ENCODE measurements around the gene NUMA1. TPM values are rescaled to one million over a fixed set of nuclear protein-coding genes. Genes with fewer than 3 reads are reported as not detected.

NUMA1 gene
- total and polyA plus RNA-seq, 9 of the 15 experiments (the other 6 are each of a cell fraction or from before 2014, with no cell fraction given): 4.1 to 104 (median 51.2) TPM

DNA sequence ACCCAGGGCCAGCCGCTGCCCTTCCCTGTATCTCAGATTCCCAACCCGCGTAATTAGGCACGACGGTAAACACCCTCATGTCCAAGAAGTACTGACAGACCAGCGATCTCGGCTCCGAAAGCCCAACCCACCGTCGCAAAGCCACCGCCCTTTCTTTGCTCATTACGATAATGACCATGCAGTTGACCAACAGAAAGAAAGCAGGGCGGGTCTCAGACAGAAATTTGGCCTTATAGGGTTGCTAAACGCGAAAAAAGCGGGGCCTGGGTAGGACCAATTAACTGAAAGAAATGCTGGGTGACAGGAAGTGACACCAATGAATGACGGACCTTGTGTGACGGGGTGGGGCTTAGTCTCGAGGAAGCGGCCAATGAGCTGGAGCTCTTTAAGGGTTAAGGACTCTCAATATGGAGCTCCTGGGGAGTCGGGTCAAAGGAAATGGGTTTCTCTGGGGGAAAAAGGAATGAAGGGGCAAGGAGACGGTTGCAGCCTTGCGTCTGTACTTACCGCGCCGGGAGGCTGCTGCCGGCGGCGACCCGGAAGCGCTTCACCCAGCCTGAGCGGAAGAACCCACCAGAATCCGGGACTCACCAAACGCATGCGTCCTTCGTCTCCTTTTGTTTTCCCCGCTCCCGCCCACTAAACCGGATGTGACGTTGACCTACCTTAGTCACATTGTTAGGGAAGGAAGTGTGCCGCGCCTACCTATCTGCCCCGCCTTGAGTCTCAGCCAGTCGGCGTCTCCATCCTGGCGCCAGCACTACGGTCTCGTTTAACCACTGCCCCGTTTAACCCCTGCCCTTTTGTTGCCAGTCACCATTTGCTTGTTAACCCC is 32.0 kb upstream of the NUMA1 start, which contains the start of gene ANAPC15 (continued):
- peak; percentile 3; the same call in 1 of the 2 replicates for TF ChIP-seq BRD4 (IDR thresholded peaks at IDR 0.05)

DNA sequence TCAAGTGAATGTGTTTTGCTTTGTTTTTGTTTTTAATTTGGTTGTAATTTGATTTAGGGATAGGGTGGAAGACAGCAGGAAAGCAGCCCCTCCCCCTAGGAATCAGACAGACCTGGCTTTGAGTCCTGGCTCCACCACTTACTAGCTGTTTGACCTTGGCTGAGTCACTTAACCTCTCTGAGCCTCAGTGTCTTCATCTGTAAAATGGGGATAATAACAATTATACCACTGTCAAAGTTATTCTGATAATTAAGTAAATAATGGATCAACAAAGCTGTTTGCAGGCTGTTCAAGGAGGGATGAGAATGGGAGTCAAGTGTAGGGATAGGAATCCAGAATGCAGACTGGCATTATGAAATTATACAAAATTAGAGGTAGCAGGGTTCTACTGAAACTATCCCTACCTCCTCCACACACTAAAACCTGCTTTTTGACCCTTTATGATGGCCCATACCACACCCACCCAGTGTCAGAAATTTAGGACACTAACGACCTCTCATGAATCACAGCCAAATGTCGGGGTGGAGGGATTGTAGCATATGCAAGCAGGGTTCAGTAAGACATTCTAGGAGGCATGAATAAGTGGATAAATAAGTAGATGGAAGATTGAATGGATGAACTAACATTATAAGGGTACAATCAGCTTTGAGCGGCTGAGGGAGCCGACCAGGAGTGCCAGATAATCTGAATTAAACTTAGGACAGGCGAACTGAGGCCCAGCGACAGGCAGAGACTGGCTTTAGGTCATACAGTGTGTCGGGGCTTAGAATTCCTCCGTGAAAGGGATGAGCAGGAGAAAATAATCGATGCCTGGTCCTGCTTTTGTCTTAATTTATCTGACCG is 31.2 kb upstream of the NUMA1 start:
- ATAC-seq: no peak; the same call in 2 of the 3 replicates
- intact Hi-C loops (cut with micrococcal nuclease): loop anchor here (1.0 kb wide), 1 partner anchor 31 kb away; the partner anchor contains the start of genes LRRC51 and NUMA1
- in situ Hi-C loops (cut with MboI): no loop called here
- Histone ChIP-seq H3K4me1 (replicated peaks in 1 of 2; ENCODE audit: control insufficient read depth in 2 of 2, insufficient read depth in 2 of 2, low read length in 2 of 2) (peaks cover 0 to 24% of the 10 kb centered on the region in 2 experiments), H3K79me2 (ENCODE audit: control insufficient read depth, insufficient read depth, low read length) (peaks cover 3% of the 10 kb centered on the region; the same call in 1 of the 3 replicates), H3K36me3 (ENCODE audit: control insufficient read depth, insufficient read depth, low read length) (peaks cover 17% of the 10 kb centered on the region; the same call in 2 of the 3 replicates), H2AFZ (ENCODE audit: low read depth, low read length) (peak overlapping the region; percentile 53), H3K27ac (ENCODE audit: extremely low read depth, low read depth, low read length) (peak overlapping the region; percentile 97), H3K9me3 (replicated peaks; ENCODE audit: control insufficient read depth, insufficient read depth, low read depth, low read length) (no peaks in the 10 kb centered on the region), H3K4me2 (ENCODE audit: insufficient read depth, low read length) (peak overlapping the region; percentile 96), H3K9me1 (ENCODE audit: control insufficient read depth, insufficient read depth, low read length) (no peaks in the 10 kb centered on the region), H4K20me1 (replicated peaks; ENCODE audit: control insufficient read depth, insufficient read depth, low read length) (no peaks in the 10 kb centered on the region), H3K27me3 (ENCODE audit: control insufficient read depth in 2 of 2, insufficient read depth in 2 of 2, low read length in 2 of 2) (no peaks in the 10 kb centered on the region), H3K9ac (ENCODE audit: insufficient read depth in 1 of 2, low read depth in 2 of 2, low read length in 2 of 2) (peak overlapping the region; percentile 87 to 95), H3K4me3 (peak overlapping the region; percentile 53)
- FAIRE-seq: peak; percentile 26
- no peak for DNase-seq (ENCODE audit: extremely low read depth in 1 of 4, low spot score in 3 of 4)
- POLR2A ChIA-PET: interaction anchor here (0.6 to 2.5 kb wide), 13 partner anchors 9 to 325 kb away, joined by 3 to 14 read pairs (median 4); partner anchors contain the start of genes RNF121 and XNDC1N
- BruUV-seq (replicated peaks): TSS peak; percentile 82
- under 1% methylated on average over 10 of the region's 10 CpGs for WGBS (ENCODE audit: insufficient coverage, low coverage, missing lambda C conversion rate)
- CTCF ChIA-PET (ENCODE audit: low intra/inter-chr PET ratio): no interaction called here
- TF ChIP-seq, protein P1, sequence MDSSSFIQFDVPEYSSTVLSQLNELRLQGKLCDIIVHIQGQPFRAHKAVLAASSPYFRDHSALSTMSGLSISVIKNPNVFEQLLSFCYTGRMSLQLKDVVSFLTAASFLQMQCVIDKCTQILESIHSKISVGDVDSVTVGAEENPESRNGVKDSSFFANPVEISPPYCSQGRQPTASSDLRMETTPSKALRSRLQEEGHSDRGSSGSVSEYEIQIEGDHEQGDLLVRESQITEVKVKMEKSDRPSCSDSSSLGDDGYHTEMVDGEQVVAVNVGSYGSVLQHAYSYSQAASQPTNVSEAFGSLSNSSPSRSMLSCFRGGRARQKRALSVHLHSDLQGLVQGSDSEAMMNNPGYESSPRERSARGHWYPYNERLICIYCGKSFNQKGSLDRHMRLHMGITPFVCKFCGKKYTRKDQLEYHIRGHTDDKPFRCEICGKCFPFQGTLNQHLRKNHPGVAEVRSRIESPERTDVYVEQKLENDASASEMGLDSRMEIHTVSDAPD (CRISPR knock-in tag; IDR thresholded peaks at IDR 0.05): no peak
- TF ChIP-seq ZNF197 (CRISPR knock-in tag; IDR thresholded peaks at IDR 0.05; ENCODE audit: low read depth) (0 out of 2 replicates have a peak, but pooled peaks have one; percentile 19), RBM39 (optimal IDR thresholded peaks at IDR 0.05; ENCODE audit: low read depth, low read length) (no peak), RBM25 (IDR thresholded peaks at IDR 0.05; ENCODE audit: low read depth, low read length, severe bottlenecking) (peak; percentile 99), EWSR1 (IDR thresholded peaks at IDR 0.05; ENCODE audit: borderline replicate concordance, low read depth, partially characterized antibody) (no peak), HDAC8 (tag; IDR thresholded peaks at IDR 0.05) (no peak)
- TF ChIP-seq, protein P2, sequence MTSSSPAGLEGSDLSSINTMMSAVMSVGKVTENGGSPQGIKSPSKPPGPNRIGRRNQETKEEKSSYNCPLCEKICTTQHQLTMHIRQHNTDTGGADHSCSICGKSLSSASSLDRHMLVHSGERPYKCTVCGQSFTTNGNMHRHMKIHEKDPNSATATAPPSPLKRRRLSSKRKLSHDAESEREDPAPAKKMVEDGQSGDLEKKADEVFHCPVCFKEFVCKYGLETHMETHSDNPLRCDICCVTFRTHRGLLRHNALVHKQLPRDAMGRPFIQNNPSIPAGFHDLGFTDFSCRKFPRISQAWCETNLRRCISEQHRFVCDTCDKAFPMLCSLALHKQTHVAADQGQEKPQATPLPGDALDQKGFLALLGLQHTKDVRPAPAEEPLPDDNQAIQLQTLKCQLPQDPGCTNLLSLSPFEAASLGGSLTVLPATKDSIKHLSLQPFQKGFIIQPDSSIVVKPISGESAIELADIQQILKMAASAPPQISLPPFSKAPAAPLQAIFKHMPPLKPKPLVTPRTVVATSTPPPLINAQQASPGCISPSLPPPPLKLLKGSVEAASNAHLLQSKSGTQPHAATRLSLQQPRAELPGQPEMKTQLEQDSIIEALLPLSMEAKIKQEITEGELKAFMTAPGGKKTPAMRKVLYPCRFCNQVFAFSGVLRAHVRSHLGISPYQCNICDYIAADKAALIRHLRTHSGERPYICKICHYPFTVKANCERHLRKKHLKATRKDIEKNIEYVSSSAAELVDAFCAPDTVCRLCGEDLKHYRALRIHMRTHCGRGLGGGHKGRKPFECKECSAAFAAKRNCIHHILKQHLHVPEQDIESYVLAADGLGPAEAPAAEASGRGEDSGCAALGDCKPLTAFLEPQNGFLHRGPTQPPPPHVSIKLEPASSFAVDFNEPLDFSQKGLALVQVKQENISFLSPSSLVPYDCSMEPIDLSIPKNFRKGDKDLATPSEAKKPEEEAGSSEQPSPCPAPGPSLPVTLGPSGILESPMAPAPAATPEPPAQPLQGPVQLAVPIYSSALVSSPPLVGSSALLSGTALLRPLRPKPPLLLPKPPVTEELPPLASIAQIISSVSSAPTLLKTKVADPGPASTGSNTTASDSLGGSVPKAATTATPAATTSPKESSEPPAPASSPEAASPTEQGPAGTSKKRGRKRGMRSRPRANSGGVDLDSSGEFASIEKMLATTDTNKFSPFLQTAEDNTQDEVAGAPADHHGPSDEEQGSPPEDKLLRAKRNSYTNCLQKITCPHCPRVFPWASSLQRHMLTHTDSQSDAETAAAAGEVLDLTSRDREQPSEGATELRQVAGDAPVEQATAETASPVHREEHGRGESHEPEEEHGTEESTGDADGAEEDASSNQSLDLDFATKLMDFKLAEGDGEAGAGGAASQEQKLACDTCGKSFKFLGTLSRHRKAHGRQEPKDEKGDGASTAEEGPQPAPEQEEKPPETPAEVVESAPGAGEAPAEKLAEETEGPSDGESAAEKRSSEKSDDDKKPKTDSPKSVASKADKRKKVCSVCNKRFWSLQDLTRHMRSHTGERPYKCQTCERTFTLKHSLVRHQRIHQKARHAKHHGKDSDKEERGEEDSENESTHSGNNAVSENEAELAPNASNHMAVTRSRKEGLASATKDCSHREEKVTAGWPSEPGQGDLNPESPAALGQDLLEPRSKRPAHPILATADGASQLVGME (CRISPR knock-in tag; IDR thresholded peaks at IDR 0.05): no peak

Measured in K562 (cell line).